ENCODE data around the gene TSC2. TPM values are rescaled to one million over a fixed set of nuclear protein-coding genes. Genes with fewer than 3 reads are reported as not detected.
"Not testable (repeated sequence)": the region's sequence is repeated elsewhere in the genome, so short reads cannot be mapped to it uniquely, and the experiment has no call there.

TSC2 gene
- polyA plus RNA-seq, 1 donor (not counting 4 experiments of a cell fraction or from before 2014, with no cell fraction given): 22.6 TPM

DNA sequence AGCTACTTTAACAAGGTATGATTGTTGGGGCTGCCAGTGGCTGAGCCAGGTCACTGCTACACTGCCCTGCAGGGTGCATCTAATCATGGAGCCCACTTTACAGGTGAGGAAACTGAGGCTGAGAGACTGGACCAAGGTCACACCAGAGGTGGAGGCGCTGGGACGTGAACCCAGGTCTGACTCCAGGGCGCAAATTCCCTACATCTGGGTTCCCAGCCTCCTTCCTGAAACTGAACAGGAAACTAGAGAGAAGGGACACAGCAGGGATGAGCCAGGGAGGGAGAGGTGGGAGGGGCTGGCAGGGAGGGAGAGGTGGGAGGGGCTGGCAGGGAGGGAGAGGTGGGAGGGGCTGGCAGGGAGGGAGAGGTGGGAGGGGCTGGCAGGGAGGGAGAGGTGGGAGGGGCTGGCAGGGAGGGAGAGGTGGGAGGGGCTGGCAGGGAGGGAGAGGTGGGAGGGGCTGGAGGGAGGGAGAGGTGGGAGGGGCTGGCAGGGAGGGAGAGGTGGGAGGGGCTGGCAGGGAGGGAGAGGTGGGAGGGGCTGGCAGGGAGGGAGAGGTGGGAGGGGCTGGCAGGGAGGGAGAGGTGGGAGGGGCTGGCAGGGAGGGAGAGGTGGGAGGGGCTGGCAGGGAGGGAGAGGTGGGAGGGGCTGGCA, 80.0 kb downstream of the TSC2 start:
- Histone ChIP-seq H3K27ac (ENCODE audit: control insufficient read depth, insufficient read depth, low read length) (peak overlapping the region; percentile 40), H3K4me2 (ENCODE audit: control insufficient read depth, extremely low read depth, insufficient read depth, low read depth, low read length) (peak overlapping the region; percentile 16), H3K79me2 (ENCODE audit: control insufficient read depth, insufficient read depth, low read length) (peaks cover 26% of the 10 kb centered on the region), H3K9ac (ENCODE audit: control insufficient read depth, extremely low read depth, insufficient read depth, low read length) (peak overlapping the region; percentile 9), H3K4me1 (ENCODE audit: control insufficient read depth, extremely low read depth, insufficient read depth, low read length) (peaks cover 45% of the 10 kb centered on the region)
- peak; percentile 48 for FAIRE-seq
- H3K27me3 ChIP-seq (ENCODE audit: control insufficient read depth, extremely low read depth, insufficient read depth, low read length); DNase-seq (ENCODE audit: low read depth, low spot score); dilution Hi-C loops (cut with MboI; ENCODE audit: extremely low pct_ligation_motif_present, low sequenced_read_pairs); H3K4me3 ChIP-seq (ENCODE audit: control insufficient read depth in 2 of 3, extremely low read depth in 1 of 3, insufficient read depth in 2 of 3, low read depth in 1 of 3, low read length in 3 of 3); H3K9me1 ChIP-seq (ENCODE audit: control insufficient read depth, extremely low read depth, insufficient read depth, low read length); H3K9me3 ChIP-seq (ENCODE audit: control insufficient read depth, low read depth, low read length); H4K20me1 ChIP-seq (ENCODE audit: control insufficient read depth, extremely low read depth, insufficient read depth, low read length); H3K36me3 ChIP-seq (ENCODE audit: control insufficient read depth in 2 of 2, extremely low read depth in 1 of 2, insufficient read depth in 2 of 2, low read length in 2 of 2); H2AFZ ChIP-seq (ENCODE audit: control insufficient read depth, low read length): not testable (repeated sequence)

- DNase-seq (ENCODE audit: low read depth, low spot score); H3K27ac ChIP-seq (ENCODE audit: control insufficient read depth, insufficient read depth, low read length); H3K9me1 ChIP-seq (ENCODE audit: control insufficient read depth, extremely low read depth, insufficient read depth, low read length); FAIRE-seq; H4K20me1 ChIP-seq (ENCODE audit: control insufficient read depth, extremely low read depth, insufficient read depth, low read length); H3K4me3 ChIP-seq (ENCODE audit: control insufficient read depth in 2 of 3, extremely low read depth in 1 of 3, insufficient read depth in 2 of 3, low read depth in 1 of 3, low read length in 3 of 3); H3K9ac ChIP-seq (ENCODE audit: control insufficient read depth, extremely low read depth, insufficient read depth, low read length); H3K27me3 ChIP-seq (ENCODE audit: control insufficient read depth, extremely low read depth, insufficient read depth, low read length); dilution Hi-C loops (cut with MboI; ENCODE audit: extremely low pct_ligation_motif_present, low sequenced_read_pairs); H2AFZ ChIP-seq (ENCODE audit: control insufficient read depth, low read length); H3K36me3 ChIP-seq (ENCODE audit: control insufficient read depth in 2 of 2, extremely low read depth in 1 of 2, insufficient read depth in 2 of 2, low read length in 2 of 2); H3K9me3 ChIP-seq (ENCODE audit: control insufficient read depth, low read depth, low read length): not testable (repeated sequence)
- Histone ChIP-seq H3K79me2 (ENCODE audit: control insufficient read depth, insufficient read depth, low read length) (peaks cover 28% of the 10 kb centered on the region), H3K4me1 (ENCODE audit: control insufficient read depth, extremely low read depth, insufficient read depth, low read length) (peaks cover 38% of the 10 kb centered on the region), H3K4me2 (ENCODE audit: control insufficient read depth, extremely low read depth, insufficient read depth, low read depth, low read length) (peak overlapping the region; percentile 56)
Observed at GRCh38 chr16:2129251-2129650, 81.5 kb downstream of the TSC2 start.

DNA sequence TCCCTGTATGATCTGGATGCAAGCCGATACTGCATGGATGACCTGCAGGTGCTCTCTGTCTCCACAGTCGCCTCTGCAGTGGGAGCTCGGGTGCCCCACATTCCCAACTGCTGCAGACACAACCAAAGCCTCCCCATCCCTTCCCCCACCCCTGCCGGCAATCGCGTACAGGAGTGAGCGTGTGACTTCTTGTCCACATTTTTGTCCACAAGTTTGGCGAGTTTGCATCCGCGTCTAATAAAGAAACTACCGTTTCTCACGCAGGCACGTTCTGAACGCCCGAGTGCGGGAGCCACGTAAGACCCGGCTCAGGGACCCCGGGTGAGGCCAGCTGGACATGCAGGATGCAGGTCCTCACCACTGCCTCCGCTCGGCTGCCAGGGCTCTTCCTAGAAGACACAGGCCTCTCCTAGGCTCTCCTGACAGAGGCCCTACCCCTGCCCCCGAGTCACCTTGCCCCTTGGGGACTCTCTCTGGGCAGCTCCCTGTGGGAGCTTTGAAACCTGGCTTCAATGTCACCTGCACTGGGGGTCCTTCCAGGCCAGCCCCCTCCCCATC, 82.2 kb downstream of the TSC2 start:
- H3K9ac ChIP-seq (ENCODE audit: control insufficient read depth, extremely low read depth, insufficient read depth, low read length); H3K27me3 ChIP-seq (ENCODE audit: control insufficient read depth, extremely low read depth, insufficient read depth, low read length); H4K20me1 ChIP-seq (ENCODE audit: control insufficient read depth, extremely low read depth, insufficient read depth, low read length); dilution Hi-C loops (cut with MboI; ENCODE audit: extremely low pct_ligation_motif_present, low sequenced_read_pairs); H2AFZ ChIP-seq (ENCODE audit: control insufficient read depth, low read length); DNase-seq (ENCODE audit: low read depth, low spot score); H3K9me1 ChIP-seq (ENCODE audit: control insufficient read depth, extremely low read depth, insufficient read depth, low read length); H3K9me3 ChIP-seq (ENCODE audit: control insufficient read depth, low read depth, low read length); H3K4me3 ChIP-seq (ENCODE audit: control insufficient read depth in 2 of 3, extremely low read depth in 1 of 3, insufficient read depth in 2 of 3, low read depth in 1 of 3, low read length in 3 of 3); H3K36me3 ChIP-seq (ENCODE audit: control insufficient read depth in 2 of 2, extremely low read depth in 1 of 2, insufficient read depth in 2 of 2, low read length in 2 of 2): not testable (repeated sequence)
- peak overlapping the region; percentile 51 for H3K4me2 ChIP-seq (ENCODE audit: control insufficient read depth, extremely low read depth, insufficient read depth, low read depth, low read length)
- H3K27ac ChIP-seq (ENCODE audit: control insufficient read depth, insufficient read depth, low read length): peak overlapping the region; percentile 26
- peaks cover 31% of the 10 kb centered on the region for H3K4me1 ChIP-seq (ENCODE audit: control insufficient read depth, extremely low read depth, insufficient read depth, low read length)
- FAIRE-seq: peak; percentile 53
- peaks cover 28% of the 10 kb centered on the region for H3K79me2 ChIP-seq (ENCODE audit: control insufficient read depth, insufficient read depth, low read length)

GRCh38 chr16:2133797-2134196, 86.0 kb downstream of the TSC2 start:
- dilution Hi-C loops (cut with MboI; ENCODE audit: extremely low pct_ligation_motif_present, low sequenced_read_pairs); H4K20me1 ChIP-seq (ENCODE audit: control insufficient read depth, extremely low read depth, insufficient read depth, low read length); FAIRE-seq; H3K4me1 ChIP-seq (ENCODE audit: control insufficient read depth, extremely low read depth, insufficient read depth, low read length); H3K27me3 ChIP-seq (ENCODE audit: control insufficient read depth, extremely low read depth, insufficient read depth, low read length); DNase-seq (ENCODE audit: low read depth, low spot score); H3K27ac ChIP-seq (ENCODE audit: control insufficient read depth, insufficient read depth, low read length); H3K9me1 ChIP-seq (ENCODE audit: control insufficient read depth, extremely low read depth, insufficient read depth, low read length); H2AFZ ChIP-seq (ENCODE audit: control insufficient read depth, low read length); H3K9ac ChIP-seq (ENCODE audit: control insufficient read depth, extremely low read depth, insufficient read depth, low read length); H3K36me3 ChIP-seq (ENCODE audit: control insufficient read depth in 2 of 2, extremely low read depth in 1 of 2, insufficient read depth in 2 of 2, low read length in 2 of 2); H3K9me3 ChIP-seq (ENCODE audit: control insufficient read depth, low read depth, low read length): not testable (repeated sequence)
- Histone ChIP-seq H3K4me3 (ENCODE audit: control insufficient read depth in 2 of 3, extremely low read depth in 1 of 3, insufficient read depth in 2 of 3, low read depth in 1 of 3, low read length in 3 of 3) (peak overlapping the region in 1 of 3 experiments; percentile 8), H3K79me2 (ENCODE audit: control insufficient read depth, insufficient read depth, low read length) (peaks cover 12% of the 10 kb centered on the region), H3K4me2 (ENCODE audit: control insufficient read depth, extremely low read depth, insufficient read depth, low read depth, low read length) (peak overlapping the region; percentile 16)

- dilution Hi-C loops (cut with MboI; ENCODE audit: extremely low pct_ligation_motif_present, low sequenced_read_pairs); H3K9me1 ChIP-seq (ENCODE audit: control insufficient read depth, extremely low read depth, insufficient read depth, low read length); H3K4me1 ChIP-seq (ENCODE audit: control insufficient read depth, extremely low read depth, insufficient read depth, low read length); H3K27me3 ChIP-seq (ENCODE audit: control insufficient read depth, extremely low read depth, insufficient read depth, low read length); H3K36me3 ChIP-seq (ENCODE audit: control insufficient read depth in 2 of 2, extremely low read depth in 1 of 2, insufficient read depth in 2 of 2, low read length in 2 of 2); H3K27ac ChIP-seq (ENCODE audit: control insufficient read depth, insufficient read depth, low read length); FAIRE-seq; H3K9me3 ChIP-seq (ENCODE audit: control insufficient read depth, low read depth, low read length); H4K20me1 ChIP-seq (ENCODE audit: control insufficient read depth, extremely low read depth, insufficient read depth, low read length); DNase-seq (ENCODE audit: low read depth, low spot score); H2AFZ ChIP-seq (ENCODE audit: control insufficient read depth, low read length); H3K4me2 ChIP-seq (ENCODE audit: control insufficient read depth, extremely low read depth, insufficient read depth, low read depth, low read length): not testable (repeated sequence)
- peaks cover 12% of the 10 kb centered on the region for H3K79me2 ChIP-seq (ENCODE audit: control insufficient read depth, insufficient read depth, low read length)
- peak overlapping the region; percentile 15 for H3K9ac ChIP-seq (ENCODE audit: control insufficient read depth, extremely low read depth, insufficient read depth, low read length)
- peak overlapping the region; percentile 48 to 51 (median 49) for H3K4me3 ChIP-seq (ENCODE audit: control insufficient read depth in 2 of 3, extremely low read depth in 1 of 3, insufficient read depth in 2 of 3, low read depth in 1 of 3, low read length in 3 of 3)
Observed at GRCh38 chr16:2135071-2135470, 87.3 kb downstream of the TSC2 start.

Measured in keratinocyte (primary cell).